ENCODE results near the gene NEDD4. TPM values are rescaled to one million over a fixed set of nuclear protein-coding genes. Genes with fewer than 3 reads are reported as not detected.

NEDD4 gene
- 10 to 100 TPM in 3 of 6 donors, 1 to 10 TPM in 3; 8.4 to 18.8 (median 10.5) TPM for total RNA-seq

GRCh38 chr15:55993111-55993803 lies at the start of gene NEDD4:
NEDD4 (minus strand) TSS chr15:55993612; CDS start chr15:55993555, 57 bp downstream.
- WGBS, 2 donors, result 0 to 1% methylated on average over 38 to 50 of the region's 83 CpGs
- TF ChIP-seq POLR2A (IDR thresholded peaks at IDR 0.05) (peak in 2 of 4 donors; percentile 47 to 65), CTCF (IDR thresholded peaks at IDR 0.05) (peak; percentile 56 to 67 (median 63)), EP300 (IDR thresholded peaks at IDR 0.05) (peak in 1 of 4 donors; percentile 60), POLR2AphosphoS5 (IDR thresholded peaks at IDR 0.05) (peak; percentile 61 to 68)
- Histone ChIP-seq H3K27ac (peak within 1 kb of the TSS; percentile 86 to 96 (median 91)), H3K9me3 (no peaks in the 10 kb centered on the region), H3K4me1 (peaks cover 6 to 30% (median 17%) of the 10 kb centered on the region in 4 donors), H3K27me3 (no peaks in the 10 kb centered on the region), H3K4me3 (peak within 1 kb of the TSS; percentile 63 to 87 (median 70)), H3K36me3 (no peaks in the 10 kb centered on the region)
- DNase-seq (peak; percentile 88 to 96), ATAC-seq (ENCODE audit: low FRiP score in 2 of 2) (peak; percentile 92 to 97)

DNA sequence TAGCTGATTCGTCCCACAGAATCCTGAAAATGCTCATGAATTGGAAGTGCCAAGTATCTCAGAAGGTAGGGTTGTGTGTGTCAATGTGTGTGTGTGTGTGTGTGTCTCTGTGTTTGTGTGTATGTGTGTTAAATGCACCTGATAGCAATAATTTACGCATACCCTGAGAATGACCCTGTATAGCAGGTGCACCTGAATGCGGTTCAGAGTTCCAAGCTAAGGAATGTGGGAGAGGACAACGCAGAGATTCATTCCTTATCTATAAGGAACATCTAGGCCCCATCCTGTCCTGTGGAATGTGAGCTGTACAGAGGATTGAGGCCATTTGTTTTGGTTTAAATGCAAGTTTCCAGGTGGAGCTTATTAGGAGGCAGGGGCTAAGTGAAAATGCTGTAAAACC lies 49.1 kb upstream of the NEDD4 start:
- H3K4me3 ChIP-seq, result no peak overlapping the region
- H3K9me3 ChIP-seq, result no peaks in the 10 kb centered on the region
- H3K27ac ChIP-seq, result peak overlapping the region in 3 of 4 donors; percentile 29 to 38 (median 36)
- ATAC-seq (ENCODE audit: low FRiP score in 2 of 2), result no peak
- H3K27me3 ChIP-seq, result no peaks in the 10 kb centered on the region
- 62 to 76% methylated on average over 4 of the region's 4 CpGs for WGBS, 2 donors
- H3K36me3 ChIP-seq, result no peaks in the 10 kb centered on the region
- no peak for TF ChIP-seq CTCF (IDR thresholded peaks at IDR 0.05)
- no peak for DNase-seq
- peaks cover 13 to 25% (median 21%) of the 10 kb centered on the region in 4 donors for H3K4me1 ChIP-seq

DNA sequence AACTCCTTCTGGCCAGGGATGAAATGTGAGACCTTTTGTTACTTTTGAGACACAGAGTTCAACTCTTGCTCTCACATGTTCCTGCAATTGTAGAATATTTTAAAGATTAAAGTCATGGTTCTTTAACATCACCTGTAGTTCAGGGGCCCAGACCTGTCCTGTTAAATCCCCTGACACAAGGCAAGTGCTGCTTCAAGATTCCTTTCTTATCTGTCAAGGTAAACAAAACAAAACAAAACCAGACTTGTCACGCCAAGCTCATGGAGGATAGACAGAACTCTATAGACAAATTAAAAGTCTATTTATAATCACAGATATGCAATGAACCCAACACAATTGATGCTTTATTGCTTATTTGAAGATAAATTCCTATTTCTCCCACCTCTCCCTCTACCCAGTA lies 48.6 kb upstream of the NEDD4 start:
- no peak for DNase-seq
- H3K9me3 ChIP-seq, result no peaks in the 10 kb centered on the region
- TF ChIP-seq EP300 (IDR thresholded peaks at IDR 0.05), result no peak
- no peak for TF ChIP-seq CTCF (IDR thresholded peaks at IDR 0.05)
- TF ChIP-seq POLR2AphosphoS5 (IDR thresholded peaks at IDR 0.05), result no peak
- TF ChIP-seq POLR2A (IDR thresholded peaks at IDR 0.05), result no peak
- no peaks in the 10 kb centered on the region for H3K27me3 ChIP-seq
- H3K27ac ChIP-seq, result peak overlapping the region in 1 of 4 donors; percentile 29
- WGBS, 2 donors, result 63 to 77% methylated on average over 1 of the region's 1 CpG
- ATAC-seq (ENCODE audit: low FRiP score in 2 of 2), result no peak
- H3K4me3 ChIP-seq, result no peak overlapping the region
- H3K4me1 ChIP-seq, result peaks cover 13 to 25% (median 21%) of the 10 kb centered on the region in 4 donors
- no peaks in the 10 kb centered on the region for H3K36me3 ChIP-seq

DNA sequence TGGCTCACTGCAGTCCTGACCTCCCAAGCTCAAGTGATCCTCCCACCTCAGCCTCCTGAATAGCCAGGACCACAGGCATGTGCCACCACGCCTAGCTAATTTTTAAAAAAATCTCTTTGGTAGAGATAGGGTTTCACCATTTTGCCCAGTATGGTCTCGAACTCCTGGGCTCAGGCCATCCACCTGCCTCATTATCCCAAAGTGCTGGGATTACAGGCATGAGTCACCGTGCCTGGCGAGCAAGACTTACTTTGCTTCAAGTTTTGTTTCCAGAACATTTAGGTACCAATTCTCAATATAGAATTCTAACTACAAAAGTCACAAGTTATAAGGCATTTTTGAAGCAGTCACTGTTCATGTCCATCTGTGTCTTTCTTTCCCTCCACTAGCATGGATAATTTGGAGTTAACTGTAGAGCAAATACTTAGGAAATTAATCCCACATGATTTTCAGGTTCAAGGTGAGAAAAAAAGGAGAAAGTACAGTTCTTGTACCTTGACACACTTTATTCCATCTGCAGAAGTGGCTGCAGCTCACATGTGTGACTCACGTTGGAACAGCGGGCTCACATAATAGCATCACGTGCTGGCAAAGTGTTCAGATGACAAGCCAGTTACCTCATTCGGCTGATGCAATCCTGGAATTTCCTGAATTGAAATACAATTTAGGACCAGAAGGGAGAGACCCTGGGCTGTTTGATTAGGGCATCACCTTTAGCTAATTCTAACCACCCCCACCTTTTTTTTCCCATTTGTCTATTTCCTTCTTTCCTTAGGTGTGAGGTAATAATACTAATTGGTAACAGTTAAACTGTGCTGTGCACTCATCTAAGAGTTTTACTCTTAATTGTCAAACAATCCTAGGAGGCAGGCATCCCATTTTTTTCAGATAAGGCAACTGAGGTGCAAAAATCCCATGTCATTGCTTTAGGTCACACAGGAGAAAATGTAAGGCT lies 46.9 kb upstream of the NEDD4 start:
- Histone ChIP-seq H3K4me1 (peaks cover 13 to 25% (median 21%) of the 10 kb centered on the region in 4 donors), H3K9me3 (no peaks in the 10 kb centered on the region), H3K27ac (peak overlapping the region; percentile 6 to 75 (median 66)), H3K27me3 (no peaks in the 10 kb centered on the region), H3K4me3 (no peak overlapping the region), H3K36me3 (no peaks in the 10 kb centered on the region)
- ATAC-seq (ENCODE audit: low FRiP score in 2 of 2) (peak; percentile 71 to 84), DNase-seq (peak in 1 of 2 donors; percentile 86)
- TF ChIP-seq EP300 (IDR thresholded peaks at IDR 0.05) (peak in 2 of 4 donors; percentile 90 to 98), CTCF (IDR thresholded peaks at IDR 0.05) (no peak), POLR2AphosphoS5 (IDR thresholded peaks at IDR 0.05) (peak; percentile 54 to 90)
- WGBS, 2 donors, result 49 to 51% methylated on average over 8 of the region's 8 CpGs

All from upper lobe of left lung (tissue), 6 donors.